Esophagus squamous epithelium (tissue), 5 donors: Measurements from ENCODE around the gene E2F4. TPM values are rescaled to one million over a fixed set of nuclear protein-coding genes. Genes with fewer than 3 reads are reported as not detected.

Experiments
- DNase-seq: peaks from one replicate; lab custom pipeline; 2025; lab: John Stamatoyannopoulos, UW
- H3K27ac ChIP-seq, 4 donors: fragments of 200-600 bp; sonication (generic); one replicate each; pipeline ENCODE4 v1.5.1; 2016 to 2019; ENCODE audit warnings: mild to moderate bottlenecking in 1 of 4
- H3K27me3 ChIP-seq, 4 donors: fragments of 200-600 bp; sonication (generic); 1 replicate in 3 of 4; 2 replicates in 1 of 4; pipeline versions ENCODE4 v1.5.1 to v1.6.0; 2017 to 2021; ENCODE audit warnings: antibody characterized with exemption in 1 of 4
- H3K36me3 ChIP-seq, 3 donors: fragments of 200-600 bp; sonication (generic); one replicate each; pipeline ENCODE4 v1.5.1; 2016 to 2019
- H3K4me1 ChIP-seq, 3 donors: fragments of 200-600 bp; sonication (generic); one replicate each; pipeline ENCODE4 v1.5.1; 2017 to 2019
- H3K4me3 ChIP-seq, 4 donors: fragments of 200-600 bp; sonication (generic); 1 replicate in 3 of 4; 2 replicates in 1 of 4; pipeline ENCODE4 v1.5.1; 2016 to 2019; ENCODE audit warnings: mild to moderate bottlenecking in 2 of 4, moderate library complexity in 1 of 4
- H3K9me3 ChIP-seq, 3 donors: fragments of 200-600 bp; sonication (generic); one replicate each; pipeline ENCODE4 v1.5.1; 2016 to 2019
- POLR2A ChIP-seq, 4 donors: fragments of 450-650 bp; IDR thresholded peaks; one replicate each; pipeline ENCODE4 v1.6.1; 2017; ENCODE audit warnings: antibody characterized with exemption in 4 of 4, mild to moderate bottlenecking in 4 of 4, moderate library complexity in 3 of 4
- WGBS, 2 donors: methylation state at CpG; one replicate each; pipeline ENCODE4 v1.1.5; 2018; 5-methylcytosine and 5-hydroxymethylcytosine counted together
- intact Hi-C: fragments of 100-400 bp; cut with DNase I; formaldehyde crosslinking; loops from one replicate; pipeline ENCODE4 v1.15.0; 2022
- total RNA-seq, 4 donors: library from RNA; depleted of rRNA; stranded (reverse); fragments of >200 nt; gene quantifications; one replicate each; pipeline ENCODE4 v1.1.0, GENCODE V29; 2016
- TF ChIP-seq, protein P1 (sequence below), 6 experiments: fragments of 450-650 bp in 4 of 6; fragments of 200-600 bp in 2 of 6; sonication (generic) in 2 of 6; IDR thresholded peaks; one replicate each; pipeline ENCODE4 v1.5.1; 2016 to 2019; ENCODE audit warnings: antibody characterized with exemption in 6 of 6, mild to moderate bottlenecking in 4 of 6, moderate library complexity in 4 of 6
- donor health status: DM: yes; HTN: yes; CAD: no.

Gene E2F4
- total RNA-seq, 4 donors from 2014 or later = 66.1 to 96.9 (median 81.9) TPM

- TF ChIP-seq POLR2A (IDR thresholded peaks at IDR 0.05) = no peak
- TF ChIP-seq, protein P1, sequence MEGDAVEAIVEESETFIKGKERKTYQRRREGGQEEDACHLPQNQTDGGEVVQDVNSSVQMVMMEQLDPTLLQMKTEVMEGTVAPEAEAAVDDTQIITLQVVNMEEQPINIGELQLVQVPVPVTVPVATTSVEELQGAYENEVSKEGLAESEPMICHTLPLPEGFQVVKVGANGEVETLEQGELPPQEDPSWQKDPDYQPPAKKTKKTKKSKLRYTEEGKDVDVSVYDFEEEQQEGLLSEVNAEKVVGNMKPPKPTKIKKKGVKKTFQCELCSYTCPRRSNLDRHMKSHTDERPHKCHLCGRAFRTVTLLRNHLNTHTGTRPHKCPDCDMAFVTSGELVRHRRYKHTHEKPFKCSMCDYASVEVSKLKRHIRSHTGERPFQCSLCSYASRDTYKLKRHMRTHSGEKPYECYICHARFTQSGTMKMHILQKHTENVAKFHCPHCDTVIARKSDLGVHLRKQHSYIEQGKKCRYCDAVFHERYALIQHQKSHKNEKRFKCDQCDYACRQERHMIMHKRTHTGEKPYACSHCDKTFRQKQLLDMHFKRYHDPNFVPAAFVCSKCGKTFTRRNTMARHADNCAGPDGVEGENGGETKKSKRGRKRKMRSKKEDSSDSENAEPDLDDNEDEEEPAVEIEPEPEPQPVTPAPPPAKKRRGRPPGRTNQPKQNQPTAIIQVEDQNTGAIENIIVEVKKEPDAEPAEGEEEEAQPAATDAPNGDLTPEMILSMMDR (IDR thresholded peaks at IDR 0.05) = no peak
- intact Hi-C loops = no loop called here
- peak overlapping the region in 3 of 4 donors; percentile 18 to 34 (median 25) for H3K27ac ChIP-seq
- WGBS, 2 donors = 65 to 73% methylated on average over 13 of the region's 17 CpGs
- no peak for DNase-seq
- H3K4me3 ChIP-seq = no peak overlapping the region
- H3K9me3 ChIP-seq = no peaks in the 10 kb centered on the region
- H3K27me3 ChIP-seq = no peaks in the 10 kb centered on the region
- peaks cover 20 to 85% (median 37%) of the 10 kb centered on the region in 3 donors for H3K36me3 ChIP-seq
- peaks cover 0 to 9% (median 8%) of the 10 kb centered on the region in 3 donors for H3K4me1 ChIP-seq
Measured at GRCh38 chr16:67235816-67236562, 44.0 kb downstream of the E2F4 start.

DNA sequence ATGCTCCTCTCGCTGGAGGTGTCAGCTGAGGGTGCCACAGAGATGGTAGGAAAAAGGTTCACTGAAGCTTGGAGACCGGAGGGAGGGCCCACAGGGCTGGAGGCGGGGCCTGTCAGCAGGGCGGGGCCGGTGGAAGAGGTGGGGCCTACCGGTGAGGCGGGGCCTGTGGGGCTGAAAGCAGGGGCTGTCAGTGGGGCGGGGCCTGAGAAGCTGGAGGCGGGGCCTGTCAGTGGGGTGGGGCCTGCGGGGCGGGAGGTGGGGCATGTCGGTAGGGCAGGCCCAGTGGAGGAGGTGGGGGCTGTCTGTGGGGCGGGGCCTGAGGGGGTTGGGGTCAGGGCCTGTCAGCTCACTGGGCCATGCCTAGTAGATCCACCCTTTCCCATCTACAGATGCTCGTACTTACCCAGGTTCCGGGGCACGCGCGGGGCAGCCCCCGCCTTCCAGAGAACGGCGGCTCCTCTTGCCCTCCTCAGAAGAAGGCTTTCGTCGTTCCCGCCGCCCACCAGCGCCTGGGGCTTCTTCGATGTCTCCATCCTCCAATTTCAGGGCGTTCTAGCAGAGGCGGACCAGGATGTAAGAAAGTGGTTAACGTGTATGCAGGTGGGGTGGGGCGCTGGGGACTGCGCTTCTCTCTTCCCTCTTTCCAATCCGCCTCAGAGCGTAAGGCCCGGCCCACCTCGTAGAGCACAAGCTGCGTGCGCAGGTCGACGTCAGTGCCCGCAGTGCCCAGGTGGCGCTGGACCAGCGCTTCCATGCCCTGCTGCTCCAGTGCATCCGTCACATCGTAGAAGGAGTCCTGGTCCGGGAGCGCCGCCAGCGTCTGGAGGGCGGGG lies 44.8 kb downstream of the E2F4 start:
- peaks cover 0 to 17% (median 16%) of the 10 kb centered on the region in 3 donors for H3K4me1 ChIP-seq
- no peak for TF ChIP-seq POLR2A (IDR thresholded peaks at IDR 0.05)
- TF ChIP-seq, protein P1 (IDR thresholded peaks at IDR 0.05) = no peak
- no peak overlapping the region for H3K4me3 ChIP-seq
- intact Hi-C loops = no loop called here
- 76 to 88% methylated on average over 11 to 22 of the region's 50 CpGs for WGBS, 2 donors
- no peaks in the 10 kb centered on the region for H3K9me3 ChIP-seq
- H3K27me3 ChIP-seq = no peaks in the 10 kb centered on the region
- DNase-seq = no peak
- H3K36me3 ChIP-seq = peaks cover 15 to 77% (median 32%) of the 10 kb centered on the region in 3 donors
- H3K27ac ChIP-seq = peak overlapping the region in 3 of 4 donors; percentile 8 to 25 (median 14)

- TF ChIP-seq, protein P1 (IDR thresholded peaks at IDR 0.05) = no peak
- no peak for TF ChIP-seq POLR2A (IDR thresholded peaks at IDR 0.05)
- H3K4me3 ChIP-seq = no peak overlapping the region
- peaks cover 0 to 26% (median 17%) of the 10 kb centered on the region in 3 donors for H3K4me1 ChIP-seq
- intact Hi-C loops = no loop called here
- no peak overlapping the region for H3K27ac ChIP-seq
- 74 to 81% methylated on average over 9 to 11 of the region's 16 CpGs for WGBS, 2 donors
- no peaks in the 10 kb centered on the region for H3K9me3 ChIP-seq
- H3K36me3 ChIP-seq = peaks cover 15 to 71% (median 29%) of the 10 kb centered on the region in 3 donors
- DNase-seq = no peak
- no peaks in the 10 kb centered on the region for H3K27me3 ChIP-seq
Measured at GRCh38 chr16:67237396-67238277, 45.7 kb downstream of the E2F4 start.

DNA sequence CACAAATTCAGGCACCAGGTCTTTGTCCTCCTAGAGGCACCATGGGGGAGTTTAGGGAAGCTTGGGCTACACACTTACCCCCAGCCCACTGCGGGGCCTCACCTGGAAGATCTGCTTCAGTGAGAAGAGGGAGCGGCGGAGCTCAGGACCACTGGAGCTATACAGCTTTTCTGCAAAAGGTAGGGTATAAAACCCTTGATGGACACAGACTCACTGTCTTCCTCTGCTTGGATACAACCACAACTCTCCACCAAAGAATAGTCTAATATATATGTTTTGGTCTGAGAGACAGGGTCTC lies 46.3 kb downstream of the E2F4 start:
- Histone ChIP-seq H3K4me3 (no peak overlapping the region), H3K4me1 (peaks cover 0 to 30% (median 17%) of the 10 kb centered on the region in 3 donors), H3K9me3 (no peaks in the 10 kb centered on the region), H3K36me3 (peaks cover 15 to 65% (median 29%) of the 10 kb centered on the region in 3 donors), H3K27ac (no peak overlapping the region), H3K27me3 (no peaks in the 10 kb centered on the region)
- no peak for TF ChIP-seq POLR2A (IDR thresholded peaks at IDR 0.05)
- TF ChIP-seq, protein P1 (IDR thresholded peaks at IDR 0.05) = no peak
- DNase-seq = no peak
- WGBS, 2 donors = 100% methylated on average over 1 of the region's 3 CpGs; no CpG with 5 or more reads in 1 of the 2 donors
- intact Hi-C loops = no loop called here
